Mucosa of descending colon (tissue), 3 donors: ENCODE results near the gene ATP13A3. TPM values are rescaled to one million over a fixed set of nuclear protein-coding genes. Genes with fewer than 3 reads are reported as not detected.

Experiments
- ATAC-seq: fragments of 200-7000 bp; cut with Tn5 transposase; one replicate; pipeline ENCODE4 v1.9.1; 2020; ENCODE audit warnings: mild to moderate bottlenecking, moderate library complexity
- DNase-seq, 3 donors: peaks; one replicate each; pipeline ENCODE4 v3.0.0-alpha.2; 2020
- H3K36me3 ChIP-seq: fragments of 200-600 bp; one replicate; pipeline ENCODE4 v1.8.0; 2021; ENCODE audit warnings: low read depth, mild to moderate bottlenecking
- H3K4me1 ChIP-seq: fragments of 200-600 bp; one replicate; pipeline ENCODE4 v1.8.0; 2021; ENCODE audit warnings: low read depth, mild to moderate bottlenecking
- H3K4me3 ChIP-seq: fragments of 200-600 bp; one replicate; pipeline ENCODE4 v1.8.0; 2021; ENCODE audit warnings: mild to moderate bottlenecking
- H3K9me3 ChIP-seq: fragments of 200-600 bp; one replicate; pipeline ENCODE4 v1.8.0; 2021; ENCODE audit warnings: mild to moderate bottlenecking
- intact Hi-C, 2 donors: fragments of 100-400 bp; cut with DNase I in 1 of 2; cut with micrococcal nuclease in 1 of 2; formaldehyde crosslinking; loops; one replicate each; pipeline versions ENCODE4 v1.11.0 to v1.11.1; 2022; cut with DNase I, micrococcal nuclease
- total RNA-seq, 3 donors: library from RNA; stranded (reverse); fragmentation: NEBNext Ultra II Directional in 2 of 3; extraction: Animal tissue kit (Norgen Biotek cat#: 25700) in 2 of 3; gene quantifications; one replicate each; pipeline versions ENCODE4 v1.2.1 to v1.2.4, GENCODE V29; 2021 to 2023
- TF ChIP-seq, protein P1 (sequence below): fragments of 200-600 bp; IDR thresholded peaks from one replicate; pipeline ENCODE4 v1.8.0; 2022; ENCODE audit warnings: antibody characterized with exemption, mild to moderate bottlenecking
- donor health status: DM: no; HTN: no; CAD: no; lungs with moderate emphysema.
- donor health status: DM: no; HTN: no; CAD: no.
- donor health status: DM: no; HTN: yes; CAD: no.

The ATP13A3 gene
- total RNA-seq, 3 donors from 2014 or later = 76.2 to 96.1 (median 83.9) TPM

DNA sequence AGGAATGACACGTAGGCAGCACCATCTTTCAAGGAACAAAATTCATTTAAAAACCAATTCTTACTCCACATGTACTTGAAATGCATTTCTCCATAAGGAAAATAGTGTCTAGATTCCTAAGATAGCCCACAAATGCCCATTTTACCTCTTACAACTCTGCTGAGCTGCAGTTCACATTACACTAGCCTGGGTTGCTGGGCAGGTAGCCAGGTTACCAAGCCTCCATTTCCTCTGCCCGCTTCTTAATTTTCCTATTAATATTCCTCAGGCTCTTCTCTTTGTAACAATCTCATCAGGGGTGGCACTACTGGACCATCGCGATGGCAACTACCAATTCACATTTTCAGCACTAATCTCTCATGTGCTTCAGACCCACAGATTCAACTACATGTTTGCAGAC, 10.8 kb downstream of the ATP13A3 start:
- H3K4me3 ChIP-seq = no peak overlapping the region
- H3K36me3 ChIP-seq = no peaks in the 10 kb centered on the region
- DNase-seq (no peak), ATAC-seq (no peak)
- TF ChIP-seq, protein P1, sequence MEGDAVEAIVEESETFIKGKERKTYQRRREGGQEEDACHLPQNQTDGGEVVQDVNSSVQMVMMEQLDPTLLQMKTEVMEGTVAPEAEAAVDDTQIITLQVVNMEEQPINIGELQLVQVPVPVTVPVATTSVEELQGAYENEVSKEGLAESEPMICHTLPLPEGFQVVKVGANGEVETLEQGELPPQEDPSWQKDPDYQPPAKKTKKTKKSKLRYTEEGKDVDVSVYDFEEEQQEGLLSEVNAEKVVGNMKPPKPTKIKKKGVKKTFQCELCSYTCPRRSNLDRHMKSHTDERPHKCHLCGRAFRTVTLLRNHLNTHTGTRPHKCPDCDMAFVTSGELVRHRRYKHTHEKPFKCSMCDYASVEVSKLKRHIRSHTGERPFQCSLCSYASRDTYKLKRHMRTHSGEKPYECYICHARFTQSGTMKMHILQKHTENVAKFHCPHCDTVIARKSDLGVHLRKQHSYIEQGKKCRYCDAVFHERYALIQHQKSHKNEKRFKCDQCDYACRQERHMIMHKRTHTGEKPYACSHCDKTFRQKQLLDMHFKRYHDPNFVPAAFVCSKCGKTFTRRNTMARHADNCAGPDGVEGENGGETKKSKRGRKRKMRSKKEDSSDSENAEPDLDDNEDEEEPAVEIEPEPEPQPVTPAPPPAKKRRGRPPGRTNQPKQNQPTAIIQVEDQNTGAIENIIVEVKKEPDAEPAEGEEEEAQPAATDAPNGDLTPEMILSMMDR = no peak
- H3K9me3 ChIP-seq = no peaks in the 10 kb centered on the region
- intact Hi-C loops = loop anchor here in 1 of 2 donors (5.0 kb wide), 1 partner anchor 111 kb away; no protein-coding TSS in a partner anchor
- H3K4me1 ChIP-seq = peaks cover 15% of the 10 kb centered on the region

DNA sequence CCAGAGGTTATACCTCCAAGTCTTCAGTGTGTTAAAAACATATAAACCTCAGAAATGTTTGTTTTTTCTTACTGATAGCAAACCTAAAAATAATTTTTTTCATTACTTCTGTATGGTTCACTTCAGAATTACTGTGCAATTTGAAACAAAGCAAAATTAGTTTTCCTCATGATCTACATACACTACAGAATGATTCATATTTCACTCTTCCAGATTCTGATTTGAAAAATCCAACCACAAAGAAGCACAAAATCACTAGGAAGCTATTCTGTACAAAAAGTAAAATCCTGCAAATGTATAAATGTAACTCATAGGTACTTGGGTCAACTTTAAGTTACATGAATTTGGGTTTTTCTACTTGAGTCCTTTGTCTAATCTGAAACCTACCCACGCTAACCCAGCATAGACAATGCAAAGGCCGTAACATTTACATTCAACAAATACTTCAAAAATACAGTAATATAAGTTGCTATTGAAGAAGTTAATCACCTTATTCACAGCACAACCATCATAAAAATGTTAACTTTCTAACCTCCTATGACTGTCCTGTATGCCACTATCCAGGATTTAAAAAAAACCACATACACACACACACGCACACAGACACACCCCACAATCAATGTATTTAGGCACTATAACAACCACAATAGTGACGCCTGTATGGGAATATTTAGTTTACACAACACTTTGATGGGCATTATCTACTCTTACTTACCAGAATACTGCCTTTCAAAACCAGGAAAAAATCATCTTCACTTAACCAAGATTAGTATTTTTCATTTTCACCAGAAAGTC, 11.5 kb downstream of the ATP13A3 start:
- intact Hi-C loops = loop anchor here in 1 of 2 donors (5.0 kb wide), 1 partner anchor 112 kb away; no protein-coding TSS in a partner anchor
- no peaks in the 10 kb centered on the region for H3K36me3 ChIP-seq
- peak; percentile 66 for ATAC-seq
- TF ChIP-seq, protein P1 = no peak
- no peaks in the 10 kb centered on the region for H3K9me3 ChIP-seq
- peaks cover 15% of the 10 kb centered on the region for H3K4me1 ChIP-seq
- DNase-seq = no peak
- no peak overlapping the region for H3K4me3 ChIP-seq

DNA sequence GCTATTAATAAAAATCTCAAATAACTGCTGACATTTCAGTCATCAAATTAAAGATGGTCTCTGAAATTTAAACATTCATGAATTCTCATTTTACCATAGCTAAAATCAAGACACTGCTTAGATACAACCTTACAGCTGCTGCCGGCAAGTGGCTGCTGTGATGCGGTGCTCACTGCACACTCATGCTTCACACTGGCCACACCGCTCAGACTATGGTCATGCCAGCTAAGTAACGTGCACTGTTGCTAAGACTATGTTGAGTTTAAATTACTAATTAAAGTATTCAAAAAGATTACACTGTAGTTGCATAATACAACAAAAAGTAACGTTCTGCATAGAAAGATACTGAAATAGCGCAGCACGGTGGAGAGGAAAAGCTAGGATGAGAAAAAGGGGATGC, 12.1 kb downstream of the ATP13A3 start:
- TF ChIP-seq, protein P1 = no peak
- no peaks in the 10 kb centered on the region for H3K36me3 ChIP-seq
- intact Hi-C loops = loop anchor here in 1 of 2 donors (5.0 kb wide), 2 partner anchors 98 to 113 kb away; no protein-coding TSS in a partner anchor
- ATAC-seq (no peak), DNase-seq (no peak)
- H3K9me3 ChIP-seq = no peaks in the 10 kb centered on the region
- no peak overlapping the region for H3K4me3 ChIP-seq
- H3K4me1 ChIP-seq = peaks cover 15% of the 10 kb centered on the region

DNA sequence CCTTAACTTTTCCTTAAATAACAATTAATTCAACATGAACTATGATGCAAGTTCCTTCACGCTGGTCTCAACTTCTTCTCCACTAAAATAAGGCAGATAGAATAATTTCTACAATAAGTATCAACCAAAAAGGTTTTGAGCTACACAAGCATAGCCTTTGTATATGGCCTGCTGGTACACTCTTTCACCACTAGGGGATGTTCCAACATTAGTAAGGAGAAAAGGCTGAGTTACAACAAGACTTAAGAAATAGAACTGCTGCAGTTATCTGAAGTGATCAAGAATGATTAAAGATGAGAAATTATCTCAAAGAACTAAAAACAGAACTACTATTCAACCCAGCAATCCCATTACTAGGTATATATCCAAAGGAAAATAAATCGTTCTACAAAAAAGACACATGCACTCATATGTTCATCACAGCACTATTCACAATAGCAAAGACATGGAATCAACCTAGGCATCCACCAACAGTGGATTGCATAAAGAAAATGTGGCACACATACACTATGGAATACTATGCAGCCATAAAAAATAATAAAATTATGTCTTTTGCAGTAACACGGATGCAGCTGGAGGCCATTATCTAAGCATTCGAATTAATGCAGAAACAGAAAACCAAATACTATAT, 14.4 kb downstream of the ATP13A3 start:
- Histone ChIP-seq H3K4me3 (no peak overlapping the region), H3K4me1 (peaks cover 15% of the 10 kb centered on the region), H3K9me3 (no peaks in the 10 kb centered on the region), H3K36me3 (no peaks in the 10 kb centered on the region)
- ATAC-seq (peak; percentile 84), DNase-seq (peak in 1 of 3 donors; percentile 64)
- TF ChIP-seq, protein P1 = peak; percentile 86
- intact Hi-C loops = loop anchor here in 1 of 2 donors (5.0 kb wide), 1 partner anchor 100 kb away; no protein-coding TSS in a partner anchor

DNA sequence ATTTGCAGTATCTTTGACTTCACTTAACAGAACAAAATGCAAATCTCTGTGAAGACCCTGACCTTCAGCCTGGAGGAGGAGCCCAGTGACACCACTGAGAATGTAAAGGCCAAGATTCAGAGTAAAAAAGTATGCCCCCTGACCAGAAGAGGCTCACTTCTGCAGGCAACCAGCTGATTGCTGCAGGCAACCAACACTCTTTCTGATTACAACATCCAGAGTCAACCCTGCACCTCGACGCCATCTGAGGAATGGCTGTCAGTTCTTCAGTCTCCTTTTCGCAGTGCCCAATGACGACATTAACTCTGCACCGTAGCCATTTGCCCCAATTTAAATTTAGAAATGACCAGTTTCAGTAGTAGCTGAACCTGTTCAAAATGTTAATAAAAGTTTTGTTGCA, 14.9 kb downstream of the ATP13A3 start:
- Histone ChIP-seq H3K4me3 (no peak overlapping the region), H3K4me1 (peaks cover 11% of the 10 kb centered on the region), H3K36me3 (no peaks in the 10 kb centered on the region), H3K9me3 (no peaks in the 10 kb centered on the region)
- intact Hi-C loops = loop anchor here in 1 of 2 donors (5.0 kb wide), 1 partner anchor 100 kb away; no protein-coding TSS in a partner anchor
- ATAC-seq (no peak), DNase-seq (no peak)
- TF ChIP-seq, protein P1 = no peak
